Measurements from ENCODE around the gene ALG14.

Gene ALG14

GRCh38 chr1:95088303-95088702, 15.6 kb upstream of the ALG14 start:
- Histone ChIP-seq H3K4me2 (ENCODE audit: low read length) (no peak overlapping the region), H3K9me2 (replicated peaks; ENCODE audit: control insufficient read depth, low read length) (no peaks in the 10 kb centered on the region), H3K27ac (ENCODE audit: low read depth, low read length) (no peak overlapping the region), H4K20me1 (ENCODE audit: control insufficient read depth, insufficient read depth, low read depth, low read length) (no peaks in the 10 kb centered on the region), H3K79me2 (ENCODE audit: control insufficient read depth, low read length) (no peaks in the 10 kb centered on the region), H3K4me1 (ENCODE audit: control insufficient read depth, low read length) (no peaks in the 10 kb centered on the region), H3K36me3 (ENCODE audit: control insufficient read depth, low read length) (no peaks in the 10 kb centered on the region), H3F3A (ENCODE audit: control insufficient read depth, insufficient read depth) (no peaks in the 10 kb centered on the region), H3K9me3 (ENCODE audit: control insufficient read depth, insufficient read depth, low read length) (no peaks in the 10 kb centered on the region), H3K27me3 (ENCODE audit: control insufficient read depth, low read length) (peaks cover 4% of the 10 kb centered on the region; the same call in 1 of the 2 replicates), H3K4me3 (ENCODE audit: low read length) (no peak overlapping the region)
- TF ChIP-seq EZH2phosphoT487 (IDR thresholded peaks at IDR 0.05; ENCODE audit: borderline replicate concordance, low read length) (no peak), CTCF (IDR thresholded peaks at IDR 0.05; ENCODE audit: low read depth, low read length, poor library complexity, severe bottlenecking) (no peak)

GRCh38 chr1:95086949-95087533, 14.3 kb upstream of the ALG14 start:
- Histone ChIP-seq H3F3A (ENCODE audit: control insufficient read depth, insufficient read depth) (no peaks in the 10 kb centered on the region), H3K4me1 (ENCODE audit: control insufficient read depth, low read length) (no peaks in the 10 kb centered on the region), H3K9me2 (replicated peaks; ENCODE audit: control insufficient read depth, low read length) (no peaks in the 10 kb centered on the region), H3K4me3 (ENCODE audit: low read length) (no peak overlapping the region), H3K27me3 (ENCODE audit: control insufficient read depth, low read length) (peaks cover 7% of the 10 kb centered on the region; the same call in 1 of the 2 replicates), H3K36me3 (ENCODE audit: control insufficient read depth, low read length) (no peaks in the 10 kb centered on the region), H3K4me2 (ENCODE audit: low read length) (no peak overlapping the region), H3K9me3 (ENCODE audit: control insufficient read depth, insufficient read depth, low read length) (no peaks in the 10 kb centered on the region), H4K20me1 (ENCODE audit: control insufficient read depth, insufficient read depth, low read depth, low read length) (no peaks in the 10 kb centered on the region), H3K27ac (ENCODE audit: low read depth, low read length) (no peak overlapping the region), H3K79me2 (ENCODE audit: control insufficient read depth, low read length) (no peaks in the 10 kb centered on the region)
- TF ChIP-seq CTCF (IDR thresholded peaks at IDR 0.05; ENCODE audit: low read depth, low read length, poor library complexity, severe bottlenecking) (no peak), EZH2phosphoT487 (IDR thresholded peaks at IDR 0.05; ENCODE audit: borderline replicate concordance, low read length) (no peak)

- Histone ChIP-seq H3K4me1 (ENCODE audit: control insufficient read depth, low read length) (no peaks in the 10 kb centered on the region), H3K9me3 (ENCODE audit: control insufficient read depth, insufficient read depth, low read length) (no peaks in the 10 kb centered on the region), H3K4me3 (ENCODE audit: low read length) (no peak overlapping the region), H3K4me2 (ENCODE audit: low read length) (no peak overlapping the region), H3K9me2 (replicated peaks; ENCODE audit: control insufficient read depth, low read length) (no peaks in the 10 kb centered on the region), H3K36me3 (ENCODE audit: control insufficient read depth, low read length) (no peaks in the 10 kb centered on the region), H3K27ac (ENCODE audit: low read depth, low read length) (no peak overlapping the region), H3K27me3 (ENCODE audit: control insufficient read depth, low read length) (peaks cover 9% of the 10 kb centered on the region), H3K79me2 (ENCODE audit: control insufficient read depth, low read length) (no peaks in the 10 kb centered on the region), H3F3A (ENCODE audit: control insufficient read depth, insufficient read depth) (no peaks in the 10 kb centered on the region), H4K20me1 (ENCODE audit: control insufficient read depth, insufficient read depth, low read depth, low read length) (no peaks in the 10 kb centered on the region)
- TF ChIP-seq EZH2phosphoT487 (IDR thresholded peaks at IDR 0.05; ENCODE audit: borderline replicate concordance, low read length) (no peak), CTCF (IDR thresholded peaks at IDR 0.05; ENCODE audit: low read depth, low read length, poor library complexity, severe bottlenecking) (no peak)
These were observed 12.6 kb upstream of the ALG14 start for GRCh38 chr1:95085376-95085775.

All from DOHH2 (cell line).